Smooth muscle cell of the brain vasculature (primary cell): Measurements from ENCODE around the gene MPG.

Experiments
- DNase-seq: peaks from one replicate; pipeline ENCODE4 v3.0.0-alpha.2; 2012; ENCODE audit warnings: low read depth, low spot score

The MPG gene

DNA sequence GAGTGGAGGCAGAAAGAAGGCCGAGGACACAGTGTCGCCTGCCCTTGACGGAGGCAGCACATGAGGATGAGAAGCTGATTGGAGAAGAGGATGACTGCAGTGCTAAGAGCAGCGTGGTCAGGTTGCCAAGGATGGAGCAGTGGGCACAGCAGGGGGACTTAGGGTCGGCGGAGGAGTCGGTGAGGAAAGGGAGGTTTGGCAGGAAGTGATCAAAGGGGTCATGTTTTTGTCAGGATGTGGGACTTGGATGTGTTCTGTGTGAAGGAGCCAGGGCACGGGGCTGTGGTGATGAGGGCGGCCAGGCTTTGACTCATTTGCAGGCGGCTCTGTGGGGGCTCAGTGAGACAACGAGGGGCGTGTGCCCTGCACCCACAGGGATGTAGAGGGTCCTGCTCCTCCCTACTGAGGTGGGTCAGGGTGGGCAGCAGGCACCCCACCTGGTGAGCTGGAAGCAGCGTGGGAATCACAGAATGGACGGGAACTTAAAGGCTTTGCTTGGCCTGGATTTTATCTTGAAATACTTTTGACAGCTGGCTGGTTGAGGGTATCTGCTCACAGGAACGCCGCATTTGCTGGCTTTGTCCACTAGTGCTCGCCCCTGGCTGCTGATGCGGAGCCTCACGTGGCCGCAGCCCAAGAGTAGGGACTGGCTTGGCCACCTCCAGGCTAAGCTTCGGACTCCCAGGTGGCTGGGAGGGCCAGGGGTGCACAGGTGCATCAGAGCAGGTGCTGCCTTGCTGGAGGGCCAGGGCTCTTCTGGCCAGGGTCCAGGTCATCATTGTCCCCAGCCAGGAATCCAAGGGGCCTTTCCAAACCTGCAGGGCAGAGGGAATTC is 6.0 kb downstream of the MPG start:
- DNase-seq, result no peak

DNA sequence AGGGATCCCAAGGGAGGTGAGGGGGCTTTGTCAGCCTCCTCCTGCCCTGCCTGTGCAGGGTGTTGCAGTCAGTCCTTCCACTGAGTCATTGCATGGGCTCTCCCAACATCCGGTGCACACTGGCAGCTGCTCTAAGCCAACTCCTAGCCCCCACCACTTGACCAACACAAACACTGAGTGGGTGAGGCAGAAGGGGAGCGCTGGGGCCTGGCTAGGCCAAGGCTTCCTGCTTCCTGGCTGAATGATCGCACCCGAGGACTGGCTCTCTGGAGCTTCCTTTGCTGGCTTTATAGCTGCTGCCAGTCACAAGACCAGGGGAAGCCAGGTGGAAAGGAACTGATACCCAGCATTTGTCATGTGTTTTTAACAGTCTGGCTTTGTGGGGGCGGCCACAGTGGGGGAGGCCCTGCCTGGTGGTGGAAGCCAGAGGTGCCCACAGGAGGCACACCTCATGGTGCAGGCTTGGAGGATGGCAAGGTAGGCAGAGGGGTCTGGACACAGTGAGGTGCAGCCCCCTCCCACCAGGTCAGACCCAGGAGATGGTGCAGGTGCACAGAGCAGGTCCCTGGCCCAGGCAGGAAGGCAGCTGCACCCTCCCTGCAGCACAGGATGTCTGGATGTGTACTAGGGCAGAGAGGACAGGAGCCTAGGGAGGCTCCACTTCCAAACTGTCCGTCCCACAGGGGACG is 6.8 kb downstream of the MPG start:
- DNase-seq, result no peak

DNA sequence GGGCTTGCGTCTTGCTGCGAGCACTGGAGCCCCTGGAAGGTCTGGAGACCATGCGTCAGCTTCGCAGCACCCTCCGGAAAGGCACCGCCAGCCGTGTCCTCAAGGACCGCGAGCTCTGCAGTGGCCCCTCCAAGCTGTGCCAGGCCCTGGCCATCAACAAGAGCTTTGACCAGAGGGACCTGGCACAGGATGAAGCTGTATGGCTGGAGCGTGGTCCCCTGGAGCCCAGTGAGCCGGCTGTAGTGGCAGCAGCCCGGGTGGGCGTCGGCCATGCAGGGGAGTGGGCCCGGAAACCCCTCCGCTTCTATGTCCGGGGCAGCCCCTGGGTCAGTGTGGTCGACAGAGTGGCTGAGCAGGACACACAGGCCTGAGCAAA is 7.4 kb downstream of the MPG start:
- DNase-seq, result no peak

DNA sequence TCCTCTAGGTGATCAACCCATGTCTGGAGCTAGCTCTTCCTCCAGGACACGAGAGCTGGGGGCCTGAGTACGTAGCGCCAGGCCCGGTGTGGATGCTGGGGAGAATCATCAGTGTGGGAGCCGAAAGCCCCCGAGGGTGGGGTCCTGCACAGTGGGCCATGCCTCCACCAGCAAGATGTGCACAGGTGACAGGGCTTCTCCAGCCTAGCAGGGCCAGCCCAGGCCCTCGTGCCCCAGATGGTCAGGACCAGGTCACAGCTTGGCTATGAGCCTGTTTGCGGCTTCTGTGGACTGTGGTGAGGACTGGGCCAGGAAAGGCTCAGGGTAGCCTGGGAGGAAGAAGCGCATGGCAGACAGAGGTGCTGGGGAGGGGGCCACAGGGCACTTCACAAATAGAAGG is 7.8 kb downstream of the MPG start:
- no peak for DNase-seq

DNA sequence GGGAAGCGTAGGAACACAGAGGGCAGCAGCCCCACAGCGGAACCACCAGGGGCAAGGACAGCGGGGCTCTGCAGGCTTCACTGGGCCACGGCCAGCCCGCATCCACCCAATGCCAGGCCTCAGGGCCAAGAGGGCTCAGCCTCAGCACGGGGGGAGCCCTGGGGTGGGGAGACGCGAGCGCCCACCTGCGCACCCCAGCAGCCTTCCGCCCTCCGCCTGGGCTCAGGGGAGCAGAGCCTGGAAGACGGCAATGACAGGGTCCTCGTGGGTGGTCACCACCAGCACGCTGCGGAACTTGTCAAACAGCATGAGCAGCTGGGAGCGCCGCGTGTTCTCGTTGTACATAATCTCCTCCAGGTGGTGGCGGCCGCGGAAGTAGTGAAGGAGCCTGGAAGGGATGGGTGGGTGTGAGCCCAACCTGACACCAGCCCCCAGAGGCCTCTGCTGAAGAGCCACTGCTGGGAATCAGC is 8.5 kb downstream of the MPG start:
- DNase-seq, result no peak

DNA sequence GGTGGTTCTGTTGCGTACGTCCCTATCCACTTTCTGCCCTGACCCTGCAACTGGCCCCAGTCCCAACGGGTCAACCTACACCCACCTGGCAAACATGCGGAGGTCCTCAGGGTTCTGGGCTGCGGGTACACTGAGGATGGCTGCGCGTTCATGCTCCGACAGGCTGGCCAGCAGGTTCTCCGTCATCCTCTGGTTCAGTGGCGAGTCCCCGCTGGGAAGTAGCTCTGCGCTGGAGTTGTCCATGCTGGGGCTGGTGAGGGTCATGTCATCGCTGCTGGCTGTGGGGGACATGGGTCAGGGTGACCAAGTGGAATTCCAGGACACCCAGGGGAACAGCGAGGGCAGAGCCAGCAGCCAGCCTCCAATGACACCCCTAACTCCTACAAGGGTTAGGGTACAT is 10.6 kb downstream of the MPG start:
- no peak for DNase-seq

DNA sequence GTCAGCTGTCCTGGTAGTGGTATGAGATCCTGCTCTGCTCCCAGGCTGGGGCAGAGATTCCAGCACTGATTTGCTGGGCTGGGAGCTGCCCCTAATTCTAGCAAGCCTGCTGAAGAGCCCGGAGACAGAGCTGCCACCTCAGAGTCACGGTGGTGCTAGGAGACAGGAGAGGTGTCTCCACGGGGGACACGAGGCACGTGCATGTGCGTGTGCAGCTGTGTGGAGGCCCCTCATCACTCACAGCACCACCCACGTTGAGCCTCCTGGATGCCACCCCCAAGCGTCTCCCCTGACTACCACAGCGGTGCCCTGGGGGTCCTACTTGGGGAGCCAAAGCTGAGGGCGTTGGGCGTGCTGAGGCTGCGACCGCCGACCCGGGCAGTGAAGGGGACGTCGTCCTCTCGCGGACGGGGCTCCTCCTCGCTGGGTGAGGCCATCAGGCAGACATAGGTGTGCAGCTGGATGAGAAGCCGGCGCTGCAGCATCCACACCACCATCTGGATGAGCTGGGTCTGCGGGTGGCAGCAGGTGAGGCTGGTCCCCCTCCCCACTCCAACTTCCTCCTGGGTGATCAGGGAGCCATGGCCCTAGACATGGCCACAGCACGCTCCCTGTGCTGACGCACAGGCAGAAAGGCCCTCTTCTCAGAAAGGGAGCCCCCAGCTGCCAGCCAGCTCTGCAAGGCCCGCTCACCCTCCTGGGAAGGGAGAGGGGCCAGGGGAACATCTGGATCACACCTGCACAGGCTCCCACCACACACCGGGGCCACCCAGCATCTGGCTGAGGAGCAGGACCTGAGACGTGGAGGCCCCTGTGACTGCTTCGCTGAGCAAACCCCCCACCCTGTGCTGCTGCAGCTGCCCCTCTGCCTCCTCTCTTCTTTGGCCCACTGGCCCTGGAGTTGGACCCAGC is 11.6 kb downstream of the MPG start:
- DNase-seq, result no peak

DNA sequence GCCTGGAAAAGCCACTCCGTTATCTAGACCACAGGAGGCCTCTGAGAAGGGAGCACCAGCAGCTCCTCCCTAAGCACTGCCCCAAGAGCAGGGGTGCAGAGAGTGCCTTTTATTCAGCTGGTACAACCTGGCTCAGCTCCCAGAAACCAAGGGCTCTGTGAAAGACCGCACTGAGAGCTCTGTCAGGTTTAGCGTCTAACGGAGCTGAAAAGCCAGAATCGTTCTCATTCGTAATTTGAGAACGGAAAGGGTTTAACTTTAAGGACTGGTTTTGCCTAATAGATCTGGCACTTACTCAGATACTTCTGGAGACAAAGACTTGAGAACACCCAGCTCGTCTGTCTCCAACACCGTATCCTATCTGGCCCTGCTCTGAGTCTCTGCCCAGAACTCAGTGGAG is 13.5 kb downstream of the MPG start:
- no peak for DNase-seq

DNA sequence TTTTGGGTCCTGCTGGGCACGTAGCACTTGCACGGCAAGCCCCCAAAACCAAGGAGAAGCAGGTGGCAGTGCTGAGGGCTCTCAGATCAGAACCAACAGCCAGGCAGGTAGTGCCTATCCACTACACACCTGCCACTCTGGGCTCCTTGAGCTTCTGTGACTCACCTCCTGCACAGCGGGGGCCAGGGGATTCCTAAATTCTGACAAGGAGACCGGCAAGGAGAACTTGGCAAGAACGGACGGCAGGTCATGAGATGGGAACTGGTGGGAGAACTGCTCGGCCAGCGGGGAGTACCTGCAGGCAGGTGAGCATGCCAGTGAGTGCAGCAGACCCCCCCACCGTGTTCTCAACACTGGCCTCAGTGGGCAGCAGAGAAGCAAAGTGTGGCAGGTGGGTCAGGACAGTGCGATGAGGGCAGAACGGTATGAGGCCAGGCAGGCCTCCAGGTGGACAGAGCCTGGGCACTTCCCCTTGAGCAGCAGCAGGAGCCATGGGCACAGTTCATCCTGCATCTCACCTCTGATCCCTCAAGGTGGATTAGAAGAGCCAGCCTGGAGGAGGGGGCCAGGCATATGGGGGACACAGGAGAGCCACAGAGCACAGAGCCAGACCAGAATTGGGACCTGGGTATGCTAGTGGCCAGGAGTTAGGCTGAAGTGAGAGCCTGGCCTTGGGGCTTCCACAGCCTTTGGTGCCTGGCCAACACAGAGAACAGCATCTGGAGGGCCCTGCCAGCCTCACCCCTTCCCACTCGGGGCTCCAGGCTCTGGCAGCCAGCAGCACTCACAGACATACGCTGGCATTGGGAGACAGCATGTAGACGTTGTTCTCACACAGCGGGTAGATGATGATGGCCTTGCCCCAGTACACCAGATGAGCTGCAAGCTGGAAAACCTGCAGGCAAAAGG is 14.7 kb downstream of the MPG start:
- no peak for DNase-seq

DNA sequence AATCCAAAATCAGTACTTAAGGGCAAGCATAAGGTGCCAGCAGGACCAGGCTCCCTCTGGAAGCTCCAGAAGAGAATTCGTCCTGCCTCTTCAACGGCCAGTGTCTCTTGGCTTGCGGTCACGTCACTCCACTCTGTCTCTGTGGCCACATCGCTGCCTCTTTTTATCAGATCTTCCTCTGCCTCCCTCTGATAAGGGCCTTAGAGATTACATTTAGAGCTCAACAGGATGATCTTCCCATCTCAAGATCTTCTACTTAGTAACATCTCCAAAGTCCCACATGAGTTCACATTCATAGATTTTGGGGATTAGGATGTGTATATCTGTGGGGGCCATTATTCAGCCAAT is 16.9 kb downstream of the MPG start:
- DNase-seq, result no peak

DNA sequence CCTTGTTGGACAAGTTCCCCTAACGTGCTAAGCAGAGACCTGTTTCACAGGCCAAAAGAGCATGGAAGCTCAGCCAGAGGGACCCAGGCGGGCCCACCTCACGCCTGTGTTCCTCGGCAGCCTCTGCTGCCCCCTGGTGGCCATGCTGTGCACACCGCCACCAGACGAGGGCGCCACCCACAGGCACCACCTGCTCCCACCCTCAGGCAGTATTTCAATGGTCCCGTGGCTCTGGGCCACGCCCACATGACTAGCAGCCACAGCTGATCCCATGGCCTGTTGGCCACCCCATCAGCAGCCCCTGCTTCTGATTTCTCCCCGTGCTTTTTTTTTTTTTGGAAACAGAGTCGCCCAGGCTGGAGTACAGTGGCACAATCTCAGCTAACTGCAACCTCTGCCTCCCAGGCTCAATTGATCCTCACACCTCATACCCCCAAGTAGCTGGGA is 18.9 kb downstream of the MPG start:
- DNase-seq, result no peak

DNA sequence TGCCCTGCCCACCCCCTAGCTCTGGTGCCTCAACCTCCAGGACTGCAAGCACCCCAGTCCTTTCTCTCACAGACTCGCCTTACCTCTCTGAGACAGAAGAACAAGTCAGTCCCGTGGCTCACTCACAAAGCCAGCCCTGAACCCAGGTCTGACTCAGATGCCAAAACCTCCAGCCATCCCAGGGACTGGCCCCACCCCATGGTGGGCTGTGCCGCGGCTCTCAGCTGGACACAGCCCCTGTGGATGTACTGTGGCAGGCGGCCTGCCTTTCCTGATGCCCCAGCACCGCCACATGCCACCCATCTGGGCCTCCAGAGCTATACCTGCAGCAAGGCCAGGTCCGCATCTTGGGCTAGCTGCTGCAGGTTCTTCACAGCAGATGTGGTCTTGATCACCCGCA is 19.8 kb downstream of the MPG start:
- no peak for DNase-seq

DNA sequence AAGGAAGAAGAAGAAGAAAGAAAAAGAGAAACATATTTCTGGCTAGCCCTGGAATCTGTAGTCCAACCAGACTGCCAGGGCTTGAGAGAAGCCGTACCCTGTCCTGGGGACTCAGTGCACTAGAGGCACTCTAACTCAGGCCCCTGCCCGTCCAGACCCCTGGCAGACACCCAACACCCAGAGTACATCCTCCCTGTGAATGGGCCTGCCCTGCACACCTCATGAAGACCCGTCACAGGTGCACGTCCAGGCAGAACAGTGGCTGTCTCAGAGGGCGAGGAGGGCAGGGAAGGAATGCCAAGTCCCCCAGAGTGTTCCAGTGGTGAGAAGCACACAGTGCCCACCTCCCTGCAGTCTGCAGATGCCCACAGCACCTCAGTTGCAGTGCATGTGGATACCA is 23.0 kb downstream of the MPG start:
- DNase-seq, result no peak

DNA sequence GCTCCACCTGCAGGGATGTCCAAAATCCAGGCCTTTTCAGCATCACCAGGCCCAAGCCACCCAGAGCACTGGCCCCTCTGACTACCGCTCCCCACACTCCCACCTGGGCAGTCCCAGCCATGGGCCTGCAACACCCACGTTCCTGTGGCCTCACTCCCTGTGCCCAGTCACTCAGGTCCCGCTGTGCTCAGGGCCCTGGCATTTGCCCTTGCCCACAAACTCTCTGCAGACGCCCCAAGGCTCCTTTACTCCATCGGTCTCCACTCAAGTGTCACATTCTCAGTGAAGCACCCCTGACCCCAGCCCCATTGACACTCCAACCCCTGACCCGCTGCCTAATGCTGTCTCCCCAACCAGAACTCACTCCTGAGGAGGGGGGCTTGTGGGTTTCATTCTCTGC is 23.6 kb downstream of the MPG start:
- no peak for DNase-seq

DNA sequence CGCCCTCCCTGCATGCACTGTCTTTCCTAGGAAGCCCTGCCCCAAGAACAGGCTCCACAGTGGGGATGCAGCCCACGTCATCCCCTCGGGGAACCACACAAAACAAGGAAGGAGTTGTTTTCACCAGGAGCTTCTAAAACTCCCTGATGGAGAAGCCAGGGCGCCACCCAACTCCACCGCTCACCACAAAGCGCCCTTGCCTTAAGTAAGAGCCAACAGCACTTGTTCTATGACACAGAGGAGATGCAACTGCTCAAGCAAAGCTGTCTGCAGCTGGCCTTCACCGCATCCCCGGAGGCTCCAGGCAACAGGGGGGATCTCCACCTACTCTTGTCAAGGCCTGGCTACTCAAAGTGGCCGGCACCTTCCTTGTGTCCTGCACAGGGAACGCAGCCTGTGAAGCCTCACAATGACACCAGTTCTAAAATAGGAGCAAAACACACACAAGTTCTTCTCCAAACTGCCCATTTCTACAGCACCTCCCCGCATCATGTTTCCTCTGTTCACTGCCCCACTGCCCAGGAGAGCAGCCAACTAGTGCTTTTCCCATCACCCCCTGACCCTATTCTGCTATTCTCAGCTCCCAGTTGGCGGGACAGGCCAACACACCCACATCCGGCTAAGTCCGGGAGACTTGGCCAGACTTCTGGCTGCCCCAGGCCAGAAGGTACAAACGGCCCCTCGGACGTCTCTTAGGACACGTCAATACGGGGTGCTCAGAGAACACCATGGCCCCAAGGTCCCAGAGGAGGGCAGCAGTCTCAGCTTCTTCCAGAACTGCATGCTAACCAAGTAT is 24.2 kb downstream of the MPG start:
- no peak for DNase-seq

DNA sequence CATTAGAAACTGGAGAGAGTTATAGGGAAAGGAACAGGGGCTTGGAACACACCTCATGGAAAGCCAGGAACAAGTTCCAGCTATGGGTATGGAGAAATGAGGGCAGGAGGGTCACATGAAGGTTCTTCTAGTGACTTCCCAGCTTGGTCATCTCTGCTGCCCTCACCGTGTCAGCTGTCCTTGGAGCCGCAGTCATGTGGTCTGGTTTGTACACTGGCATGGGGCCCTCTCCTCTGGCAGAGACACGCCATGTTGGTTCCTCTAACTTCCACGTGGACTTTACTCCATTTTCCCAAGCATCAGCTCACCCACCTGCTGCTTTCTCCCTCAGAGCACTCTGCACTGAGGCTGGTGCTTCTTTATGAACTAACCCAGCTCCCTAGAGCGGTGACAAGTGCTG is 26.3 kb downstream of the MPG start:
- no peak for DNase-seq

DNA sequence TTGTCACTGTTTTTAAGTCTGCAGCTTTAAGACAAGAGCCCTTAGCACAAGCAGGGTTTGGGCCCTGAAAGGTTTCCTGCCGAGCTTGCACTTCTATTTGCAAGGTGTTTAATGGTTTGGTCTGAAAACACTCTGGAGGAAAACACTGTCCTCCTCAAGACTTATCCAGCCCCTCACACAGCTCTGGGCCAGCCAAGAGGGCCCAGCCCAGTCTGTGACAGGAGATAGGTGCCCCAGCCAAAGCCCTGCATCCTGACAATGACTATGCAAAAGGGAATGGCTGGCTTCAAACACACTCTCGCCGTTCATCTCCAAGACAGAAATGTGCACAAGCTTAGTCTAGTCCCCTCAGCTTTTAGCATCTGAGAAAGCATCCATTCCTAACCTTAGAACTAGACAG is 26.9 kb downstream of the MPG start:
- DNase-seq, result no peak

DNA sequence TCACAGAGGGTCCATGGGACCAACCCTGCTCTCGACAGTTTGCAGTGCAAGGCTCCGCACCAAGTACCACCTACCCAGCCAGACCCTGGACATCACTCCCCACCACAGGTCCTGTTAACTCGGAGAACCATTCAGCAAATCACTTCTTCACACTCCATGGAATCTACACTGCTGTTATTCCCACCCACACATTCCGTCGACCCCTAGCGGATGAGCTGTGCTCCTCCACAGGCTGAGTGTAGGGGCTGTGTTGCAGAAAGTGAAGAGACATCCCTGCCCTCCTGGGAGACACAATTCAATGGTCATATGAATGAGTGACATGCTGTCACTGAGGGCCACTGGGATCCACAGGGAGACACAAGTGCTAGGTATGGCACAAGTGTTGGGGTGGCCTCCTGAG is 27.5 kb downstream of the MPG start:
- no peak for DNase-seq

DNA sequence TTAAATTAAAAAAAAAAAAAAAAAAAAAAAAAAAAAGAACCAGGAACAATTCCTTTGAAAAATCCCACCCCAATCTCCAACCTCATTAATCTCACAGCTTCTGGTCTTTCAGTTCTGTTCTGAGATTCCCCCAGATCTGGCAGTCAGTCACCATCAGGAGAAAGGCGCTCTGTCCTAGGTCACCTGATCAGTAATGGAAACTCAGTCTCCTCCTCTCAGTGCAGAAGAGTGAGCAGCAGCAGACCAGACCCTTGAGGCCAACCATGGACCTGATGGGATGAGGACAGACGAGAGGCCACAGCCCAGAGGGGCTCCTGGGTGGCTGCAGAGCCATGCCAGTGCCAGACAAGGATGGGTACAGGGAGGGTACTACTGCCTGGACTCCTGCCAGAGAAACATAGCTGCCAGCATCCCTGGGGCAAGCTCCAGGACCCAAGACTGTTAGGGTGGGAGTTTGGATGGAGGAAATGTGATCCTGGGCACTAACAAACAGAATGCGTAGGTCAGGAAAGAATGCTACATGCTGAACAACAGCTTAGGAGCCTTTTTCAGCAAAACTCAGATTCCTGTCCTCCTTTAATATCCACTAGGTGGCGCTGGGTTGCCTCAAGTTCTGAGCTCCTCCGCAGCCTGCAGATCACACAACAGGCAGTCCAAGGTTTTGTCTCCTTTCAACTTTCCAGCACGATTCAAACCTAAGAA is 28.7 kb downstream of the MPG start:
- DNase-seq, result no peak
